Kasumi-1 (cell line): ENCODE measurements around the gene ANKRD10.

Source experiments
- DNase-seq, 2 experiments: peaks; one replicate each; lab custom pipeline; 2025; lab: John Stamatoyannopoulos, UW

ANKRD10 gene

GRCh38 chr13:110830800-110831371 lies 84.0 kb downstream of the ANKRD10 start:
- no peak for DNase-seq

GRCh38 chr13:110830331-110830730 lies 84.5 kb downstream of the ANKRD10 start:
- no peak for DNase-seq

GRCh38 chr13:110829486-110829885 lies 85.4 kb downstream of the ANKRD10 start:
- DNase-seq, result no peak

- no peak for DNase-seq
Measured at GRCh38 chr13:110828705-110829104, 86.2 kb downstream of the ANKRD10 start.
